Nephron (organoid): ENCODE results near the gene APOBR.
A peak's percentile ranks its signal among the peaks of the same experiment; 100 is the strongest.
"Not testable (repeated sequence)": the region's sequence is repeated elsewhere in the genome, so short reads cannot be mapped to it uniquely, and the experiment has no call there.

Experiments used
- H3K27ac Mint-ChIP-seq, 3 experiments: 2 replicates each; pipeline ENCODE4 v1.8.0; 2020; ENCODE audit warnings: mixed read lengths in 3 of 3, mild to moderate bottlenecking in 2 of 3, moderate library complexity in 1 of 3
- H3K27me3 Mint-ChIP-seq: 2 replicates; pipeline ENCODE4 v1.8.0; 2021; ENCODE audit warnings: low read depth, mild to moderate bottlenecking, moderate library complexity, mixed read lengths
- H3K36me3 Mint-ChIP-seq: 2 replicates; pipeline ENCODE4 v1.8.0; 2020; ENCODE audit warnings: low read depth, mixed read lengths
- H3K4me1 Mint-ChIP-seq: 2 replicates; pipeline ENCODE4 v1.8.0; 2020; ENCODE audit warnings: mixed read lengths
- H3K4me3 Mint-ChIP-seq, 3 experiments: 2 replicates each; pipeline ENCODE4 v1.8.0; 2020; ENCODE audit warnings: mild to moderate bottlenecking in 3 of 3, mixed read lengths in 3 of 3, moderate library complexity in 2 of 3
- H3K9me3 Mint-ChIP-seq: 2 replicates; pipeline ENCODE4 v1.8.0; 2020; ENCODE audit warnings: mixed read lengths
- TF ChIP-seq, protein P1 (sequence below), 3 experiments: fragments of 200-600 bp; sonication (generic); IDR thresholded peaks; one replicate each; pipeline ENCODE4 v1.5.0; 2021; ENCODE audit warnings: antibody characterized with exemption in 3 of 3; ENCODE audit not compliant: unreplicated experiment in 3 of 3

The APOBR gene

DNA sequence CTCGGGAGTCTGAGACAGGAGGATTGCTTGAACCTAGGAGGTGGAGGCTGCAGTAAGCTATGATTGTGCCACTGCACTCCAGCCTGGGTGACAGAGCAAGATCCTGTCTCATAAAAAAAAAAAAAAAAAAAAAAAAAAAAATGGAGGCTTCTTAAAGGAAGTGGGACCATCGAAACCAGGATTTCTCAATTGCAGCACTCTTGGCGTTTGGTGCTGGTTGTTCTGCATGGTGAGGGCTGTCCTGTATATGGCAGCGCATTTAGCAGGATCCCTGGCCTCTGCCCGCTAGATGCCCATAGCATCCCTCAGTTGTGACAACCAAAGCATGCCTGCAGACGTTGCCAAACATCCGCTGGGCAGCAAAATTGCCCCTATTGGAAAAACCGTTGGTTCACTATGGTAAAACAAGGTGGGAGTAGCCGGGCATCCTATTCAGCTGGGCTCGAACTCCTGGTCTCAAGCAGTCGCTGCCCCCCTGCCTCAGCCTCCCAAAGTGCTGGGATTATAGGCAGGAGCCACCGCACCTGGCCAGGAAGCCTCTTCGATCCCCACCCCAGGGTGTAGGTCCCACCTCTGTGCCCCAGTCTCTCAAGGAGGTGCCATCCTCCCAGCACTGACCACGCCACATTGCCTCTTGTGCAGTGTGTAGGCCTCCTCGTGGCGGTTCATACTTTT is 15.8 kb upstream of the APOBR start:
- Mint-ChIP-seq H3K27ac (no peak overlapping the region), H3K4me3 (no peak overlapping the region), H3K27me3 (no peaks in the 10 kb centered on the region), H3K9me3 (no peaks in the 10 kb centered on the region), H3K4me1 (no peaks in the 10 kb centered on the region), H3K36me3 (peaks cover 19% of the 10 kb centered on the region)
- TF ChIP-seq, protein P1, sequence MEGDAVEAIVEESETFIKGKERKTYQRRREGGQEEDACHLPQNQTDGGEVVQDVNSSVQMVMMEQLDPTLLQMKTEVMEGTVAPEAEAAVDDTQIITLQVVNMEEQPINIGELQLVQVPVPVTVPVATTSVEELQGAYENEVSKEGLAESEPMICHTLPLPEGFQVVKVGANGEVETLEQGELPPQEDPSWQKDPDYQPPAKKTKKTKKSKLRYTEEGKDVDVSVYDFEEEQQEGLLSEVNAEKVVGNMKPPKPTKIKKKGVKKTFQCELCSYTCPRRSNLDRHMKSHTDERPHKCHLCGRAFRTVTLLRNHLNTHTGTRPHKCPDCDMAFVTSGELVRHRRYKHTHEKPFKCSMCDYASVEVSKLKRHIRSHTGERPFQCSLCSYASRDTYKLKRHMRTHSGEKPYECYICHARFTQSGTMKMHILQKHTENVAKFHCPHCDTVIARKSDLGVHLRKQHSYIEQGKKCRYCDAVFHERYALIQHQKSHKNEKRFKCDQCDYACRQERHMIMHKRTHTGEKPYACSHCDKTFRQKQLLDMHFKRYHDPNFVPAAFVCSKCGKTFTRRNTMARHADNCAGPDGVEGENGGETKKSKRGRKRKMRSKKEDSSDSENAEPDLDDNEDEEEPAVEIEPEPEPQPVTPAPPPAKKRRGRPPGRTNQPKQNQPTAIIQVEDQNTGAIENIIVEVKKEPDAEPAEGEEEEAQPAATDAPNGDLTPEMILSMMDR (IDR thresholded peaks at IDR 0.05; ENCODE audit: unreplicated experiment in 3 of 3), result no peak

DNA sequence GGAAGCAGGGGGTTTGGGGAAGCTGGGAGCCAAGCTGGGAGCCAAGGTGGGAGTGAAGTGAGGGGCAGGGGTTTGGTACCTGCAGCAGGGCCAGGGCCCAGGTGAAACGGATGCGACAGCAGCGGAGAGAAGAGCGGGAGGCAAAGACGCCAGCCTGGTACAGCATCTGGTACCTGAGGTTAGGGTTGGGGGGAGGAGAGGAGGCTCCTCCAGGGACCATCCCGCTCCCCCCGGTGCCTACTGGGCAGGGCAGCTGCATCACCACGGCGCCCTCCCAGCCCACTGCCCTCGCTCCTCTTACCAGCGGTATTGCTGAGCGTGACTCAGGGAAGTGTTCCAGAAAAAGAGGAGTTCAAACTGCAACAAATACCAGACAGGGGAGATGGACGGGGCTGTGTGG is 12.4 kb upstream of the APOBR start:
- TF ChIP-seq, protein P1 (IDR thresholded peaks at IDR 0.05; ENCODE audit: unreplicated experiment in 3 of 3), result no peak
- Mint-ChIP-seq H3K36me3 (peaks cover 15% of the 10 kb centered on the region), H3K9me3 (no peaks in the 10 kb centered on the region), H3K4me1 (no peaks in the 10 kb centered on the region), H3K4me3 (no peak overlapping the region), H3K27ac (no peak overlapping the region), H3K27me3 (no peaks in the 10 kb centered on the region)

DNA sequence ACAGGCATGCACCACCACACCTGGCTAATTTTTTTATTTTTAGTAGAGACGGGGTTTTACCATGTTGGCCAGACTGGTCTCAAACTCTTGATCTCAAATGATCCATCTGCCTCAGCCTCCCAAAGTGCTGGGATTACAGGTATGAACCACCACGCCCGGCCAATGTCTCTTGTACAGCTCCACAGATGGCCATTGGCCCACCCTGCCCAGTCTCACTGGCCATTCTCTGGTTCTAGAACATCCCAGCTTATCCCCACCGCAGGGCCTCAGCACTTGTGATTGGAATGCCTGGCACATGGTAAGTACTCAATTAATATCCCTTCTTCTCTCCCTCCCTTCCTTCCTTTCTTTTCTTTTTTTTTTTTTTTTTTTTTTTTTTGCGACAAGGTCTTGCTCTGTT is 11.1 kb upstream of the APOBR start:
- H3K27ac Mint-ChIP-seq, H3K27me3 Mint-ChIP-seq, H3K9me3 Mint-ChIP-seq, H3K4me3 Mint-ChIP-seq, H3K4me1 Mint-ChIP-seq: not testable (repeated sequence)
- H3K36me3 Mint-ChIP-seq, result peaks cover 18% of the 10 kb centered on the region

DNA sequence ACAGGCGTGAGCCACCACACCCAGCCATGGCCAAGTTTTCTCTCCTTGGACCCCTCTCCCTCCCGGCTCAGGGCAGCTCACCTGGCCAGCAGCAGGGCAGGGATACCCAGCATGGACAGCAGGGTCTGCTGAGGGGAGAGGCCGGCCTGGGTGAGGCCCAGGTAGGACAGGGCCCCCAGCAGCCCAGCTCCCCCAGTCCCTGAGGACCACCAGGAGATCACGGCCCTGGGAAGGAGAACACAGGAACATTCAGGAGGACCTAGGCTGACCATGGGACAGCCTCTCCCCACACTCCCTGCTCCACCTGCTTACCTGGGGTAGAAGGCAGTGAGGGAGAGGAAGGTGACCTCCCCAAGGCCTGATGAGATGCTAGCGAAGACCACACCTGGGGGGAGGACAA is 8.2 kb upstream of the APOBR start:
- Mint-ChIP-seq H3K4me1 (no peaks in the 10 kb centered on the region), H3K27me3 (no peaks in the 10 kb centered on the region)
- TF ChIP-seq, protein P1 (IDR thresholded peaks at IDR 0.05; ENCODE audit: unreplicated experiment in 3 of 3), result no peak

DNA sequence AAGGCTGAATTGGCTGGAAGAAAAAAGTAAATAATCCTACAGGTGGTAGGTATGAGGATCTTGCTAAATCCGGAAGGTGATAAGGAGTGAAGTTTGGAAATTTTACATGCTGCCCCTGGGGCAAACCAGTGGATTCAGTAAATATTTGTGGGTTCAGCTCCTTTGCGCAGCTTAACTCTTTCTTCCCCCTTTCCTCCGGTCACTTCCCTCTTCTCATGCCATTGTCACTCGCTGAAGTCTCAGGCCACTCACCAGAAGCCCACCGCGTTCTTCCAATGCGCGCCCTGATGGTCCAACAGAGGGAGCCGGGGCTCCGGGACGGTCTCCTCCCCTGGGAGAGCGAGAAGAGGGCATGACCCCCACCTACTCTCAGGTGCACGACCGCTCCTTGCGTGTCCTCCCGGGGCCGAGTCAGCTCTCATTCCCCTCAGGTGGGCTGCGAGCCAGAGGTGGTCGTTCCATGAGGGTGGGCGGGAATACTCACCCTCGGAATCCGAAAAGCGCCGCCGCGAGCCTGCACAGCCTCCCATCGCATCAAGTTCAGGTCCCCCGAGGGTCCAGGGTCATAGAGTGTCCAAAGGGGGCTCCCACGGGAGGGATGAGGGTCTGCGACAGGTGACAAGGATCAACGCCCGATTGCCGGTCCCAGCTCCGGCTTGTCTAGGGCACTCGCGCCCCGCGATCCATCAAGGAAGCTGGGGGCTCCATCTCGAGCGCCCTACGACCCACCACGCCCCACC is 3.0 kb upstream of the APOBR start:
- Mint-ChIP-seq H3K27ac (peak overlapping the region; percentile 100), H3K27me3 (peaks cover 7% of the 10 kb centered on the region), H3K36me3 (peaks cover 13% of the 10 kb centered on the region), H3K9me3 (no peaks in the 10 kb centered on the region), H3K4me1 (no peaks in the 10 kb centered on the region), H3K4me3 (peak overlapping the region; percentile 99 to 100 (median 99))
- TF ChIP-seq, protein P1 (IDR thresholded peaks at IDR 0.05; ENCODE audit: unreplicated experiment in 3 of 3), result peak in 2 of 3 experiments; percentile 18 to 24

More for the DNA sequence above, 8.2 kb upstream of the APOBR start:
- Mint-ChIP-seq H3K36me3 (peaks cover 21% of the 10 kb centered on the region), H3K9me3 (no peaks in the 10 kb centered on the region), H3K4me3 (no peak overlapping the region), H3K27ac (no peak overlapping the region)

DNA sequence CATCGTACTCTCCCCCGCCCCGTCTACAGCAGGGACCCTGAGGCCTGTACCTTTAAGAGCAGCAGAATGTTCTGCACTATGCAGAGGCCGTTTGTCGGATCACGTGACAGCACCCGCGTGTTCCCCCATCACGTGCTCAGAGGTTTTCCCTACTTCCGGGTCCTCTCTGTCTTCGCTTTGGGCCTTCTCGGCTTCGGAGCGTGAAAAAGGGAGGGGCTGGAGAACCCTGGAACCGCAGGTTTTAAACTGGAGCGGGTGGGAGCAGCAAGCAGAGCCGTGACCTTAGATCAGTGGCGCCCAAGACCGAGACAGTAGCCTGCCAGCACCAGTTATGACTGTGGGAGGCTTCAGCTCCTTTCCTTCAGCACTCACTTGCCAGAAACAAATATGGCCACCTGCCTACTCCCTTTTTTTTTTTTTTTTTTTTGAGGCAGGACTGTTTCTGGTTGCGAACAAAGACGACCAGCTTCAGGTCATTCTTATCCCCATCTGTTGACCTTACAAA is 2.4 kb upstream of the APOBR start, which contains the start of gene CLN3:
TSS of gene CLN3 (minus strand) at position 105 of the 505 bp plus-strand sequence. CDS start 315 bp downstream, outside the sequence.
- TF ChIP-seq, protein P1 (IDR thresholded peaks at IDR 0.05; ENCODE audit: unreplicated experiment in 3 of 3), result no peak
- Mint-ChIP-seq H3K9me3 (no peaks in the 10 kb centered on the region), H3K36me3 (peaks cover 11% of the 10 kb centered on the region)

More for the DNA sequence above, 2.4 kb upstream of the APOBR start, which contains the start of gene CLN3:
- Mint-ChIP-seq H3K27ac (peak within 1 kb of the TSS; percentile 100), H3K4me3 (peak within 1 kb of the TSS; percentile 99 to 100 (median 99)), H3K4me1 (no peaks in the 10 kb centered on the region), H3K27me3 (peaks cover 7% of the 10 kb centered on the region)
